Astrocyte of the cerebellum (primary cell): Measurements from ENCODE around the gene KRTAP6-1.

Source experiments
- DNase-seq: peaks from one replicate; pipeline ENCODE4 v3.0.0-alpha.2; 2011; ENCODE audit warnings: low read depth
- H3K4me3 ChIP-seq: 2 replicates; pipeline ENCODE4 v1.5.1; 2011; ENCODE audit warnings: mild to moderate bottlenecking, low read depth, low read length, moderate library complexity
- in situ Hi-C: cut with HindIII; loops from 2 replicates; pipeline ENCODE4 v1.10.0; 2017; ENCODE audit warnings: low sequenced_read_pairs
- TF ChIP-seq, protein P1 (sequence below): IDR thresholded peaks from 2 replicates; pipeline ENCODE4 v1.5.1; 2012; ENCODE audit warnings: low read length, low read depth, moderate library complexity, mild to moderate bottlenecking; ENCODE audit errors: missing control alignments

Gene KRTAP6-1

GRCh38 chr21:30592140-30592539 is 21.6 kb downstream of the KRTAP6-1 start, which contains the start of gene KRTAP6-3:
KRTAP6-3 (plus strand) TSS chr21:30592440; CDS start chr21:30592446, 6 bp downstream.
- no peak within 1 kb of the TSS for H3K4me3 ChIP-seq
- TF ChIP-seq, protein P1, sequence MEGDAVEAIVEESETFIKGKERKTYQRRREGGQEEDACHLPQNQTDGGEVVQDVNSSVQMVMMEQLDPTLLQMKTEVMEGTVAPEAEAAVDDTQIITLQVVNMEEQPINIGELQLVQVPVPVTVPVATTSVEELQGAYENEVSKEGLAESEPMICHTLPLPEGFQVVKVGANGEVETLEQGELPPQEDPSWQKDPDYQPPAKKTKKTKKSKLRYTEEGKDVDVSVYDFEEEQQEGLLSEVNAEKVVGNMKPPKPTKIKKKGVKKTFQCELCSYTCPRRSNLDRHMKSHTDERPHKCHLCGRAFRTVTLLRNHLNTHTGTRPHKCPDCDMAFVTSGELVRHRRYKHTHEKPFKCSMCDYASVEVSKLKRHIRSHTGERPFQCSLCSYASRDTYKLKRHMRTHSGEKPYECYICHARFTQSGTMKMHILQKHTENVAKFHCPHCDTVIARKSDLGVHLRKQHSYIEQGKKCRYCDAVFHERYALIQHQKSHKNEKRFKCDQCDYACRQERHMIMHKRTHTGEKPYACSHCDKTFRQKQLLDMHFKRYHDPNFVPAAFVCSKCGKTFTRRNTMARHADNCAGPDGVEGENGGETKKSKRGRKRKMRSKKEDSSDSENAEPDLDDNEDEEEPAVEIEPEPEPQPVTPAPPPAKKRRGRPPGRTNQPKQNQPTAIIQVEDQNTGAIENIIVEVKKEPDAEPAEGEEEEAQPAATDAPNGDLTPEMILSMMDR, result no peak
- no peak for DNase-seq
- in situ Hi-C loops, result no loop called here

DNA sequence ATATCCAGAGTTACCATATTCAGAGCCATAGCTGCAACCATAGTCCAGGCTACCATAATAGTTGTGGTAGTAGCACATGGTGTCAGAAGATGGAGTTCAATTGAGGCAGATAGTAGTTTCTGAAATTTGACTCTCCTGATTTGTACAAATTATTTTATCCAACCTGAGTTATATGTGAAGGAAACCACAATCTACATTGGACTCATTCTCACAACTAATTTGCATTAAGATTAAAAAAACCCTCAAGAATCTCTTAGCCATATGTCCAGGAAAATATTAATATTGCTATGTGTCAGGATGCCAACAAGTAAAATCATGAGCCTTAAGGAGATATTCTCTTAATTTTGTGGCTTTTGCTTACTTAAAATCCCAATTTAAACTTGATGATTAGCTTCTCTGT is 23.4 kb downstream of the KRTAP6-1 start, which contains the start of gene KRTAP22-2:
Gene KRTAP22-2, minus strand, starts transcription at position 101 of the 400 bp plus-strand sequence.
- TF ChIP-seq, protein P1, result no peak
- DNase-seq, result no peak
- no peak within 1 kb of the TSS for H3K4me3 ChIP-seq
- in situ Hi-C loops, result no loop called here

- no peak for DNase-seq
- TF ChIP-seq, protein P1, result no peak
- H3K4me3 ChIP-seq, result no peak overlapping the region
- in situ Hi-C loops, result no loop called here
Observed at GRCh38 chr21:30582870-30583269, 30.9 kb downstream of the KRTAP6-1 start.

GRCh38 chr21:30580132-30580531 is 33.6 kb downstream of the KRTAP6-1 start:
- in situ Hi-C loops, result no loop called here
- DNase-seq, result no peak
- TF ChIP-seq, protein P1, result no peak

DNA sequence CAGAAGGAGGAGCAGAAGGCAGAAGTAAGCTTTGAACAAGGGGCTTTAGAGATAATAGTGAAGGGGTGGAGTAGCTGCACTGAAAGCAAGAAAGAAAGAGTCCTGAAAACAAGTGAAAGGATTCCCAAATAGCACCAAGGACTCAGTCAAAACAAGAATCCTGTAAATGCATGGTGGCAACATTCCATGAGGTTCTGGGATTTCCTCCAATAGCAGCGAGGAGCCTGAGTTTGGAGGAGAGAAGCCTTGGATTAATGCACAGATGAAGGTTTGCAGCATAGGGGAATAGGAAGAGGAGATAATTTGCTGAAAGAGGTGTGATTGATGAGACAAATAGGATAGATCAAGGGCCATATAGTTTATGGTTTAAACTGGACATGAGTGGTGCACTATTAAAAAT is 34.4 kb downstream of the KRTAP6-1 start:
- H3K4me3 ChIP-seq, result no peak overlapping the region
- TF ChIP-seq, protein P1, result no peak
- no peak for DNase-seq
- in situ Hi-C loops, result no loop called here

More at GRCh38 chr21:30580132-30580531, 33.6 kb downstream of the KRTAP6-1 start:
- no peak overlapping the region for H3K4me3 ChIP-seq

- in situ Hi-C loops, result no loop called here
- TF ChIP-seq, protein P1, result no peak
- no peak for DNase-seq
Observed at GRCh38 chr21:30577766-30578165, 36.0 kb downstream of the KRTAP6-1 start.

More at GRCh38 chr21:30577766-30578165, 36.0 kb downstream of the KRTAP6-1 start:
- H3K4me3 ChIP-seq, result no peak overlapping the region
